ENCODE measurements around the gene NOL4L. TPM values are rescaled to one million over a fixed set of nuclear protein-coding genes. Genes with fewer than 3 reads are reported as not detected.

NOL4L gene
- total and polyA plus RNA-seq, 2 donors (not counting 3 experiments of a cell fraction or from before 2014, with no cell fraction given): 55.2 to 79.6 TPM

- Histone ChIP-seq H2AFZ (ENCODE audit: low read depth, low read length) (no peak overlapping the region), H3K9ac (replicated peaks; ENCODE audit: extremely low read depth, insufficient read depth, low read length) (no peak overlapping the region), H3K27me3 (ENCODE audit: control insufficient read depth in 2 of 2, insufficient read depth in 2 of 2, low read length in 2 of 2) (no peaks in the 10 kb centered on the region), H4K20me1 (replicated peaks; ENCODE audit: control insufficient read depth, extremely low read depth, insufficient read depth, low read length) (no peaks in the 10 kb centered on the region), H3K9me3 (replicated peaks; ENCODE audit: control insufficient read depth, insufficient read depth, low read length) (no peaks in the 10 kb centered on the region), H3K36me3 (ENCODE audit: control insufficient read depth in 2 of 2, extremely low read depth in 1 of 2, insufficient read depth in 2 of 2, low read length in 2 of 2) (no peaks in the 10 kb centered on the region), H3K79me2 (ENCODE audit: control insufficient read depth, insufficient read depth, low read length) (peaks cover 8% of the 10 kb centered on the region), H3K4me3 (replicated peaks in 1 of 3; ENCODE audit: insufficient read depth in 1 of 3, low read depth in 1 of 3, low read length in 3 of 3) (no peak overlapping the region), H3K27ac (ENCODE audit: insufficient read depth, low read depth, low read length) (no peak overlapping the region), H3K4me1 (ENCODE audit: control insufficient read depth, extremely low read depth, insufficient read depth, low read length) (peaks cover 19% of the 10 kb centered on the region), H3K4me2 (ENCODE audit: insufficient read depth, low read length) (no peak overlapping the region), H3K9me1 (replicated peaks; ENCODE audit: control insufficient read depth, extremely low read depth, insufficient read depth, low read length) (no peaks in the 10 kb centered on the region)
- no peak for FAIRE-seq
- ChIA-PET POLR2A (no interaction called here), CTCF (no interaction called here)
- dilution Hi-C loops (cut with MboI; ENCODE audit: extremely low pct_ligation_motif_present, low sequenced_read_pairs) (no loop called here), intact Hi-C loops (cut with micrococcal nuclease) (no loop called here)
- no TSS peak for BruUV-seq (replicated peaks)
- TF ChIP-seq, protein P1, sequence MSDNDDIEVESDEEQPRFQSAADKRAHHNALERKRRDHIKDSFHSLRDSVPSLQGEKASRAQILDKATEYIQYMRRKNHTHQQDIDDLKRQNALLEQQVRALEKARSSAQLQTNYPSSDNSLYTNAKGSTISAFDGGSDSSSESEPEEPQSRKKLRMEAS (IDR thresholded peaks at IDR 0.05; ENCODE audit: insufficient read depth, insufficient read length): no peak
- TF ChIP-seq POLR2A (IDR thresholded peaks at IDR 0.05; ENCODE audit: low read depth, low read length) (no peak), EZH2 (IDR thresholded peaks at IDR 0.05; ENCODE audit: borderline replicate concordance, low read depth, low read length, severe bottlenecking) (no peak), MYC (IDR thresholded peaks at IDR 0.05; ENCODE audit: low read depth, low read length) (no peak), GATA2 (IDR thresholded peaks at IDR 0.05; ENCODE audit: insufficient read depth, insufficient read length, low read depth, low read length) (no peak), JUN (IDR thresholded peaks at IDR 0.05; ENCODE audit: borderline replicate concordance, insufficient read depth, insufficient read length, low read depth) (no peak), FOS (IDR thresholded peaks at IDR 0.05; ENCODE audit: borderline replicate concordance, insufficient read depth, low read length) (no peak), POLR2AphosphoS5 (IDR thresholded peaks at IDR 0.05; ENCODE audit: insufficient read depth, low read depth, low read length) (no peak), CTCF (IDR thresholded peaks at IDR 0.05; ENCODE audit: extremely low read depth in 1 of 2, insufficient read depth in 1 of 2, low read depth in 1 of 2, low read length in 2 of 2) (no peak)
- DNase-seq (ENCODE audit: low read depth, low spot score): no peak
These were observed 97.8 kb downstream of the NOL4L start for GRCh38 chr20:32487381-32487780.

Measured in endothelial cell of umbilical vein (primary cell).